Kidney (tissue), 14 donors: ENCODE measurements around the gene GULP1. TPM values are rescaled to one million over a fixed set of nuclear protein-coding genes. Genes with fewer than 3 reads are reported as not detected.
A peak's percentile ranks its signal among the peaks of the same experiment; 100 is the strongest.

Experiments
- DNase-seq, 5 donors: peaks; one replicate each; pipeline ENCODE4 v3.0.0-alpha.2; 2013 to 2020
- FAIRE-seq: peaks from 2 replicates; lab custom pipeline; 2012; peaks lifted over from hg19 to GRCh38; lab: Jason Lieb, UNC
- H3K27ac ChIP-seq, 2 donors: one replicate each; pipeline ENCODE4 v1.7.0; 2013; ENCODE audit warnings: low read depth in 2 of 2, low read length in 2 of 2, inconsistent platforms in 1 of 2
- H3K27me3 ChIP-seq: one replicate; pipeline ENCODE4 v1.7.1; 2013; ENCODE audit warnings: low read length, inconsistent platforms; ENCODE audit not compliant: control insufficient read depth, insufficient read depth
- H3K36me3 ChIP-seq, 3 donors: one replicate each; pipeline versions ENCODE4 v1.7.0 to v1.7.1; 2013; ENCODE audit warnings: low read length in 3 of 3, control low read depth in 1 of 3, inconsistent platforms in 1 of 3; ENCODE audit not compliant: insufficient read depth in 3 of 3, control insufficient read depth in 2 of 3
- H3K4me1 ChIP-seq, 3 donors: one replicate each; pipeline versions ENCODE4 v1.7.0 to v1.7.1; 2013; ENCODE audit warnings: low read length in 3 of 3, inconsistent platforms in 1 of 3, low read depth in 1 of 3; ENCODE audit not compliant: control insufficient read depth in 2 of 3, insufficient read depth in 2 of 3
- H3K4me3 ChIP-seq, 3 donors: one replicate each; pipeline versions ENCODE4 v1.7.0 to v1.8.1; 2013; ENCODE audit warnings: low read length in 3 of 3, control low read depth in 1 of 3, inconsistent platforms in 1 of 3
- H3K9ac ChIP-seq, 3 donors: one replicate each; pipeline versions ENCODE4 v1.7.0 to v1.7.1; 2013; ENCODE audit warnings: low read length in 3 of 3, control low read depth in 1 of 3, inconsistent platforms in 1 of 3
- H3K9me3 ChIP-seq, 3 donors: one replicate each; pipeline versions ENCODE4 v1.7.0 to v1.7.1; 2013; ENCODE audit warnings: low read length in 3 of 3, control low read depth in 1 of 3, inconsistent platforms in 1 of 3; ENCODE audit not compliant: control insufficient read depth in 2 of 3, insufficient read depth in 1 of 3
- intact Hi-C: fragments of 100-400 bp; cut with DNase I; formaldehyde crosslinking; loops from one replicate; pipeline ENCODE4 v1.11.1; 2022
- polyA plus RNA-seq: library from polyadenylated mRNA; stranded (reverse); fragments of 350-450 nt; fragmentation: Illumina TruSeq; extraction: RNeasy Lipid Tissue Mini Kit (QIAGEN cat#74804); gene quantifications from one replicate; pipeline ENCODE4 v1.2.3, GENCODE V29; 2014; ENCODE audit warnings: low read depth, low replicate concordance; ENCODE audit not compliant: insufficient read depth
- total RNA-seq: library from RNA; stranded (reverse); fragmentation: NEBNext Ultra II Directional; extraction: Animal tissue kit (Norgen Biotek cat#: 25700); gene quantifications from one replicate; pipeline ENCODE4 v1.2.1, GENCODE V29; 2021
- TF ChIP-seq, protein P1 (sequence below): IDR thresholded peaks from 3 replicates; pipeline ENCODE4 v1.5.1; 2012; ENCODE audit warnings: mild to moderate bottlenecking, moderate library complexity, borderline replicate concordance; ENCODE audit not compliant: insufficient read depth; ENCODE audit errors: extremely low read depth
- donor health status: control.
- donor health status: control.
- donor health status: control.
- donor health status: control.
- donor health status: control.
- donor health status: DM: yes; HTN: yes; CAD: no.
- donor health status: Normal renal cell carcinoma (clear cell type).

Gene GULP1
- total and polyA plus RNA-seq, 2 donors from 2014 or later = 12.2 to 34.4 TPM

DNA sequence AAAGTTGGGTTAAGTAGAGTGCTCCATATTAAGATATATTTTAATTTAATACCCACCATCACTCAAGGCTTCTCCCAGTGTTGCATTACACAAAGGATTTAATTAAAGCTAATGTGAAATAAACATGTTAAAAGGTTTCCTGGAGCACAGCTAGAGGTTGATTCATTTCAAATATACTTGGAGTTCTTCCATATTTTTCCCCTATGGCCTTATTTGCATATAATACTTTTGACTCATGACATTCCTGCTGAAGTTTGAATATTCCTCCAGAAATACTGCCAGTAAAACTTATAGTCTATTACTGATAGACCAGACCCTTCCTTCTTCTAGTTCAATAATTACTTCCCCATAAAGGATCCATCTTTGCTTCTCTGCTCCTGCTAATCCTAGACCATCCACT is 227.5 kb downstream of the GULP1 start:
- H3K9ac ChIP-seq = no peak overlapping the region
- no peak for FAIRE-seq
- intact Hi-C loops = loop anchor here (10.0 kb wide), 1 partner anchor 1024 kb away; no protein-coding TSS in a partner anchor

DNA sequence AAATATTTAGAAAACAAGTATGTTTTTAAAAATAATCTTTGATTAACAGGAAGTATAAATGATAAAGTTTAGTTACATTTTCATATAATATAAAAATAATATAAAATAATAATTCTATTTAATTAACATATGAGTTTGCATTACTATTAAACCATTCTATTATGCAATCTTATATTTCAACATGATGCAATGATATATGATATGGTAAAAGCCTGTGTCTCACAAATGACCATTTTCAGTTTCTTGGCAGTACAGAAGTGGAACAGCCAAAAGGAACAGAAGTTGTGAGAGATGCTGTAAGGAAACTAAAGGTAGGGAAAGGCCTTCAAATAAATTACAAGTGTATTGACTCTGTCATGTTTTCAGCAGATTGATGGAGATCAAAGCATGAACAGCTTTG is 230.8 kb downstream of the GULP1 start:
- TF ChIP-seq, protein P1, sequence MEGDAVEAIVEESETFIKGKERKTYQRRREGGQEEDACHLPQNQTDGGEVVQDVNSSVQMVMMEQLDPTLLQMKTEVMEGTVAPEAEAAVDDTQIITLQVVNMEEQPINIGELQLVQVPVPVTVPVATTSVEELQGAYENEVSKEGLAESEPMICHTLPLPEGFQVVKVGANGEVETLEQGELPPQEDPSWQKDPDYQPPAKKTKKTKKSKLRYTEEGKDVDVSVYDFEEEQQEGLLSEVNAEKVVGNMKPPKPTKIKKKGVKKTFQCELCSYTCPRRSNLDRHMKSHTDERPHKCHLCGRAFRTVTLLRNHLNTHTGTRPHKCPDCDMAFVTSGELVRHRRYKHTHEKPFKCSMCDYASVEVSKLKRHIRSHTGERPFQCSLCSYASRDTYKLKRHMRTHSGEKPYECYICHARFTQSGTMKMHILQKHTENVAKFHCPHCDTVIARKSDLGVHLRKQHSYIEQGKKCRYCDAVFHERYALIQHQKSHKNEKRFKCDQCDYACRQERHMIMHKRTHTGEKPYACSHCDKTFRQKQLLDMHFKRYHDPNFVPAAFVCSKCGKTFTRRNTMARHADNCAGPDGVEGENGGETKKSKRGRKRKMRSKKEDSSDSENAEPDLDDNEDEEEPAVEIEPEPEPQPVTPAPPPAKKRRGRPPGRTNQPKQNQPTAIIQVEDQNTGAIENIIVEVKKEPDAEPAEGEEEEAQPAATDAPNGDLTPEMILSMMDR = no peak
- Histone ChIP-seq H3K9me3 (no peaks in the 10 kb centered on the region), H3K36me3 (no peaks in the 10 kb centered on the region), H3K4me1 (no peaks in the 10 kb centered on the region), H3K27me3 (no peaks in the 10 kb centered on the region), H3K9ac (no peak overlapping the region), H3K27ac (no peak overlapping the region), H3K4me3 (no peak overlapping the region)
- peak; percentile 96 for FAIRE-seq
- DNase-seq = no peak
- intact Hi-C loops = no loop called here

More for the DNA sequence above, 227.5 kb downstream of the GULP1 start:
- no peaks in the 10 kb centered on the region for H3K27me3 ChIP-seq
- H3K4me1 ChIP-seq = no peaks in the 10 kb centered on the region
- no peaks in the 10 kb centered on the region for H3K36me3 ChIP-seq
- no peak overlapping the region for H3K4me3 ChIP-seq
- TF ChIP-seq, protein P1 = no peak
- DNase-seq = no peak
- no peak overlapping the region for H3K27ac ChIP-seq
- H3K9me3 ChIP-seq = no peaks in the 10 kb centered on the region

DNA sequence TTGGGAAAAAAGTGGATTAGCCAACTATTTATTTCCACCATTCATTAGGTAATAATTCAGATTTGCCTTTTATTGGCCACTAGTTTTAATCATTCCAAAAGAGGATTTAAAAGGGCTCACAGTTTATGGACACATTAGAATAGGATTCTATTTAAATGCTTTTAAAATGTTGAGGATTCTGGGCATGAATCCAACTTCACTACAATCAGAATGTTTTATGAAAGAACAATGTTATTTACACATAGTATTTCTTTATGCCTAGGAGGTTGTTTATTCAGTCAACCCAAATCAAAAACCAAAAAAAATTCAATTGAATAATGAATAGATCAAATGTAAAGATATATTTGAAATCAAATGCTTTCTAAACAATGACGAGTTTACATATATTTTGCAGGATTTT is 232.2 kb downstream of the GULP1 start:
- DNase-seq (no peak), FAIRE-seq (no peak)
- no peaks in the 10 kb centered on the region for H3K36me3 ChIP-seq
- no peak overlapping the region for H3K9ac ChIP-seq
- H3K4me1 ChIP-seq = no peaks in the 10 kb centered on the region
- H3K4me3 ChIP-seq = no peak overlapping the region
- intact Hi-C loops = no loop called here
- H3K9me3 ChIP-seq = no peaks in the 10 kb centered on the region
- no peak overlapping the region for H3K27ac ChIP-seq
- TF ChIP-seq, protein P1 = no peak
- no peaks in the 10 kb centered on the region for H3K27me3 ChIP-seq
